Stimulated activated CD4-positive, alpha-beta T cell treated with anti-CD3 and anti-CD28 coated beads, Interleukin-1b, Interleukin-23, amount 100 ng/mL, for 24 hours (primary cell): ENCODE results near the gene NFKBIL1.

Experiments
- DNase-seq, 4 experiments: peaks; one replicate each; pipeline ENCODE4 v3.0.0-alpha.2; 2020; ENCODE audit warnings: low read depth in 4 of 4, low spot score in 1 of 4

The NFKBIL1 gene

DNA sequence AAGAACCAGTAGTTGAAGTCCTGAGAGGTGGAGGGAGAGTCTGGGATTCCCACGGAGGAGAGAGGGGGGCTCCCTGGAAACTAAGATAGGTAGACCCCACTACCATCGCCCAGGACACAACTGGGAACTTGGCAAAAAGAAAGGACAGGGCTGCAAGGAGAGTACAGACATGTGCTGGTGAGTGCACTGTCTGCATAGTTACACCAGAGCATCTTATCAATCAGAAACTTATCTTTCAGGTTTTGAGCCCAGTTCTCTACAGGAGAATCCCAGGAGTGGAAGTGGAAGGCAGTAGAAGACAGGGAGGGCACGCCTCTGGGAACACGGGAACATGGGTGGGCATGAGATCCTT lies 12.2 kb downstream of the NFKBIL1 start:
- no peak for DNase-seq

DNA sequence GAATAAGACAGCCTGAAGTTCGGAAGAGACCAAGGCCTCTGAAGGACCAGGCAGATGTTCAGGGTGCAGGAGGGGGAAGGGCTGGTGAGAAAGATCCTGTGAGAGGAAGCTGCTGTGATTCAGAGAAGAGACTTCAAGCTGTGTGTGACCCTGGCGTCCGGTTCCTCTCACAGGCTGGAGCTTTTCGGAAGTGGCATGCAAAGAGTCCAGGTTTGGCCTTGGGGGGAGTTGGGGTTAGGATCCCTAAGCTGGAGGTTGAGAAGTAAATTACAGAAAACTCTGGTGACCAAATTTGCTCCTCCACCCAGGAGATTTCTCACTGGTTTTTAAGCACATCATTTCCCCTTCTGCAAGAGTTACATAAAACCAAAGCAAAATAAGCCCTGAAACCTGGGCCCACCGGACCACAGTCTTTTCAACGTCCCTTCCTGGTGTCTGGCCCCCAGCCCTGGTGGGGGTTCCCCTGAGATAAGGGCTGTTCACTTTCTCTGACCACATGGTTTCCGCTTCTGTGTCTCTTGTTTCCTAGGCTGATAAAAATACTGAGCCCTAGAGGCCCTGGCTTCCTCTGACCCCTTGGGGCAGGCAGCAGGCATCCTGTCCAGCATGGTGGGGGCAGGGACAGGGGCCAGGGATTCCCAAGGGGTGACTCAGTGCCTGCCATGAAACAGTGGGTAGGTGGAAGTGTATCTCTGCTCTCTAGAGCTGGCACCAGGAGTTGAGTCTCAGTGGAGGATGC lies 12.7 kb downstream of the NFKBIL1 start:
- DNase-seq, result peak in 1 of 4 experiments; percentile 49

- no peak for DNase-seq
Measured at GRCh38 chr6:31560697-31561058, 13.3 kb downstream of the NFKBIL1 start.

GRCh38 chr6:31567531-31568370 lies 20.3 kb downstream of the NFKBIL1 start:
- no peak for DNase-seq

DNA sequence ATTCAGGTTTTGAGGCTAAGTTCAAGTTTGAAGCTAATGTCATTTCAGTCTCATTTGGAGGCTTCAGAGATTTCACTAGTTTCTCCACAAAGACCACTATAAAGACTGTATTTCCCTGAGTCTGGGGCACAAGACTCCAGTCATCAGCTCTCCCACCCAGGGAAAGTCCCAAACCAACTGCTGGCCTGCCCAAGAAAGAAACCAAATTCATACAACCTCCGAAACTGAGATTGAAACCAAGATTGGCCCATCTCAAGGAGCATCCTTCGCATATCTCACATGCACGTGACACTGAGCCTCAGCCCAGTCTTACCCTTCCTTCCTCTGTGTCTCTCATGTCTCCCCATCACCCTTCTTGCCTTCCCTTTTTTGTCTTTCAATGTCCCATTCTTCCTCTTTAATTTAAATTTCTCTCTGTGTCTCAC lies 21.1 kb downstream of the NFKBIL1 start:
- peak in 2 of 4 experiments; percentile 48 to 61 for DNase-seq

DNA sequence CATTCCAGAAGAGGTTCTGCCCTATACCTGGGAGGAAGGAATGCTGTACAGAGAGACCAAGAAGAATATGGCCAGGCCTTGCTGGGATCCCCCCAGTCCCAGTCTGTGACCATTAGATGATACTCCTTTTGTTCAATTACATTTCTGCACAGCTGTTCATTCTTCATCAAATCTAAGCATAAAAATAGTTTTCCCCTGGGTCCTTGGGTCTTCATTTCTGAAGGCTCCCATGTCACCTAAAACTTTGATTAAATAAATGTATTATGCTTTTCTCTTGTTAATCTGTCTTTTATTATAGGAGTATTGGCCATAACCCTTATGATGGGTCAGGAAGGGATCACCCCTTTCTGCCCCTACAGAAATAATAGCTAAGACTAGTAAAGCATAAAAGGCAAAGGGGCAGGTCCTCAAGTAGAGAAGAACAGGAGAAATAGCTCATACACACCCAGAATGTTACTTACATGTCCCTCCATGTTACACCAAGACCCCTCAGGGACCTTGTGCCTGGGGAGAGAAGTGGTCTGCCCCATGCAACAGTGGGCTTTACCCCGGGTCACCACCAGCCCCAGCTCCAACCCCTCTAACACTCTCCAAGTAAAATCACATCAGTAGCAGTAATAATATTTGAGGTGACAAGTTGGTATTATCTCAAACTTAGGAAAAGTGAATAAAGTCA lies 22.6 kb downstream of the NFKBIL1 start:
- no peak for DNase-seq

DNA sequence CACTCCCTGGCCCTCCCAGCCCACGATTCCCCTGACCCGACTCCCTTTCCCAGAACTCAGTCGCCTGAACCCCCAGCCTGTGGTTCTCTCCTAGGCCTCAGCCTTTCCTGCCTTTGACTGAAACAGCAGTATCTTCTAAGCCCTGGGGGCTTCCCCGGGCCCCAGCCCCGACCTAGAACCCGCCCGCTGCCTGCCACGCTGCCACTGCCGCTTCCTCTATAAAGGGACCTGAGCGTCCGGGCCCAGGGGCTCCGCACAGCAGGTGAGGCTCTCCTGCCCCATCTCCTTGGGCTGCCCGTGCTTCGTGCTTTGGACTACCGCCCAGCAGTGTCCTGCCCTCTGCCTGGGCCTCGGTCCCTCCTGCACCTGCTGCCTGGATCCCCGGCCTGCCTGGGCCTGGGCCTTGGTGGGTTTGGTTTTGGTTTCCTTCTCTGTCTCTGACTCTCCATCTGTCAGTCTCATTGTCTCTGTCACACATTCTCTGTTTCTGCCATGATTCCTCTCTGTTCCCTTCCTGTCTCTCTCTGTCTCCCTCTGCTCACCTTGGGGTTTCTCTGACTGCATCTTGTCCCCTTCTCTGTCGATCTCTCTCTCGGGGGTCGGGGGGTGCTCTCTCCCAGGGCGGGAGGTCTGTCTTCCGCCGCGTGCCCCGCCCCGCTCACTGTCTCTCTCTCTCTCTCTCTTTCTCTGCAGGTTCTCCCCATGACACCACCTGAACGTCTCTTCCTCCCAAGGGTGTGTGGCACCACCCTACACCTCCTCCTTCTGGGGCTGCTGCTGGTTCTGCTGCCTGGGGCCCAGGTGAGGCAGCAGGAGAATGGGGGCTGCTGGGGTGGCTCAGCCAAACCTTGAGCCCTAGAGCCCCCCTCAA lies 24.9 kb downstream of the NFKBIL1 start, which contains the start of gene LTA:
TSS of gene LTA (plus strand) at position 249 of the 871 bp plus-strand sequence. CDS start at position 703, 454 bp downstream.
- DNase-seq, result peak in 3 of 4 experiments; percentile 59 to 81 (median 72)

- DNase-seq, result no peak
Measured at GRCh38 chr6:31573239-31574105, 26.1 kb downstream of the NFKBIL1 start.

DNA sequence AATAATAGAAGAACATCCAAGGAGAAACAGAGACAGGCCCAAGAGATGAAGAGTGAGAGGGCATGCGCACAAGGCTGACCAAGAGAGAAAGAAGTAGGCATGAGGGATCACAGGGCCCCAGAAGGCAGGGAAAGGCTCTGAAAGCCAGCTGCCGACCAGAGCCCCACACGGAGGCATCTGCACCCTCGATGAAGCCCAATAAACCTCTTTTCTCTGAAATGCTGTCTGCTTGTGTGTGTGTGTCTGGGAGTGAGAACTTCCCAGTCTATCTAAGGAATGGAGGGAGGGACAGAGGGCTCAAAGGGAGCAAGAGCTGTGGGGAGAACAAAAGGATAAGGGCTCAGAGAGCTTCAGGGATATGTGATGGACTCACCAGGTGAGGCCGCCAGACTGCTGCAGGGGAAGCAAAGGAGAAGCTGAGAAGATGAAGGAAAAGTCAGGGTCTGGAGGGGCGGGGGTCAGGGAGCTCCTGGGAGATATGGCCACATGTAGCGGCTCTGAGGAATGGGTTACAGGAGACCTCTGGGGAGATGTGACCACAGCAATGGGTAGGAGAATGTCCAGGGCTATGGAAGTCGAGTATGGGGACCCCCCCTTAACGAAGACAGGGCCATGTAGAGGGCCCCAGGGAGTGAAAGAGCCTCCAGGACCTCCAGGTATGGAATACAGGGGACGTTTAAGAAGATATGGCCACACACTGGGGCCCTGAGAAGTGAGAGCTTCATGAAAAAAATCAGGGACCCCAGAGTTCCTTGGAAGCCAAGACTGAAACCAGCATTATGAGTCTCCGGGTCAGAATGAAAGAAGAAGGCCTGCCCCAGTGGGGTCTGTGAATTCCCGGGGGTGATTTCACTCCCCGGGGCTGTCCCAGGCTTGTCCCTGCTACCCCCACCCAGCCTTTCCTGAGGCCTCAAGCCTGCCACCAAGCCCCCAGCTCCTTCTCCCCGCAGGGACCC lies 27.0 kb downstream of the NFKBIL1 start:
- peak in 2 of 4 experiments; percentile 30 to 71 for DNase-seq

DNA sequence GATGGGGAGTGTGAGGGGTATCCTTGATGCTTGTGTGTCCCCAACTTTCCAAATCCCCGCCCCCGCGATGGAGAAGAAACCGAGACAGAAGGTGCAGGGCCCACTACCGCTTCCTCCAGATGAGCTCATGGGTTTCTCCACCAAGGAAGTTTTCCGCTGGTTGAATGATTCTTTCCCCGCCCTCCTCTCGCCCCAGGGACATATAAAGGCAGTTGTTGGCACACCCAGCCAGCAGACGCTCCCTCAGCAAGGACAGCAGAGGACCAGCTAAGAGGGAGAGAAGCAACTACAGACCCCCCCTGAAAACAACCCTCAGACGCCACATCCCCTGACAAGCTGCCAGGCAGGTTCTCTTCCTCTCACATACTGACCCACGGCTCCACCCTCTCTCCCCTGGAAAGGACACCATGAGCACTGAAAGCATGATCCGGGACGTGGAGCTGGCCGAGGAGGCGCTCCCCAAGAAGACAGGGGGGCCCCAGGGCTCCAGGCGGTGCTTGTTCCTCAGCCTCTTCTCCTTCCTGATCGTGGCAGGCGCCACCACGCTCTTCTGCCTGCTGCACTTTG lies 28.0 kb downstream of the NFKBIL1 start, which contains the start of gene TNF:
TSS of gene TNF (plus strand) at position 231 of the 567 bp plus-strand sequence. CDS start at position 408, 177 bp downstream.
- DNase-seq, result peak; percentile 66 to 90 (median 77)

GRCh38 chr6:31575952-31576685 lies 28.7 kb downstream of the NFKBIL1 start:
- DNase-seq, result no peak

DNA sequence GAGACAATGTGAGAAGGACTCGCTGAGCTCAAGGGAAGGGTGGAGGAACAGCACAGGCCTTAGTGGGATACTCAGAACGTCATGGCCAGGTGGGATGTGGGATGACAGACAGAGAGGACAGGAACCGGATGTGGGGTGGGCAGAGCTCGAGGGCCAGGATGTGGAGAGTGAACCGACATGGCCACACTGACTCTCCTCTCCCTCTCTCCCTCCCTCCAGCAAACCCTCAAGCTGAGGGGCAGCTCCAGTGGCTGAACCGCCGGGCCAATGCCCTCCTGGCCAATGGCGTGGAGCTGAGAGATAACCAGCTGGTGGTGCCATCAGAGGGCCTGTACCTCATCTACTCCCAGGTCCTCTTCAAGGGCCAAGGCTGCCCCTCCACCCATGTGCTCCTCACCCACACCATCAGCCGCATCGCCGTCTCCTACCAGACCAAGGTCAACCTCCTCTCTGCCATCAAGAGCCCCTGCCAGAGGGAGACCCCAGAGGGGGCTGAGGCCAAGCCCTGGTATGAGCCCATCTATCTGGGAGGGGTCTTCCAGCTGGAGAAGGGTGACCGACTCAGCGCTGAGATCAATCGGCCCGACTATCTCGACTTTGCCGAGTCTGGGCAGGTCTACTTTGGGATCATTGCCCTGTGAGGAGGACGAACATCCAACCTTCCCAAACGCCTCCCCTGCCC lies 29.6 kb downstream of the NFKBIL1 start:
- peak in 1 of 4 experiments; percentile 49 for DNase-seq

GRCh38 chr6:31577579-31577966 lies 30.2 kb downstream of the NFKBIL1 start:
- DNase-seq, result no peak

- DNase-seq, result peak in 1 of 4 experiments; percentile 37
Measured at GRCh38 chr6:31578184-31579118, 31.0 kb downstream of the NFKBIL1 start.

DNA sequence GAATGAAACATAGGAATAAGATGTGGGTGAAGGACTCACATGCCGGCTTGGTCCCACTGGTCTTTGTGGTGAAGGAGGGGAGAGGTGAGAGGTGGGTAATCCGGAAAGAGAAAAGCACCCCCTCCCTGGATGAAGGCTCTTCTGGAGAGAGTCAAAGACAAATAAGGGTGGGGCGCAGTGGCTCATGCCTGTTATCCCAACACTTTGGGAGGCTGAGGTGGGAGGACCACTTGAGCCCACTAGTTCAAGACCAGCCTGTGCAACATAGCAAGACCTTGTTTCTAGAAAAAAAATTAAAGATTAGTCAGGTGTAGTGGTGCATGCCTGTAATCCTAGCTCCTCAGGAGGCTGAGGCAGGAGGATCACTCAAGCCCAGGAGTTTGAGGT lies 31.7 kb downstream of the NFKBIL1 start:
- DNase-seq, result no peak
